ENCODE data around the gene CEP41.

DNA sequence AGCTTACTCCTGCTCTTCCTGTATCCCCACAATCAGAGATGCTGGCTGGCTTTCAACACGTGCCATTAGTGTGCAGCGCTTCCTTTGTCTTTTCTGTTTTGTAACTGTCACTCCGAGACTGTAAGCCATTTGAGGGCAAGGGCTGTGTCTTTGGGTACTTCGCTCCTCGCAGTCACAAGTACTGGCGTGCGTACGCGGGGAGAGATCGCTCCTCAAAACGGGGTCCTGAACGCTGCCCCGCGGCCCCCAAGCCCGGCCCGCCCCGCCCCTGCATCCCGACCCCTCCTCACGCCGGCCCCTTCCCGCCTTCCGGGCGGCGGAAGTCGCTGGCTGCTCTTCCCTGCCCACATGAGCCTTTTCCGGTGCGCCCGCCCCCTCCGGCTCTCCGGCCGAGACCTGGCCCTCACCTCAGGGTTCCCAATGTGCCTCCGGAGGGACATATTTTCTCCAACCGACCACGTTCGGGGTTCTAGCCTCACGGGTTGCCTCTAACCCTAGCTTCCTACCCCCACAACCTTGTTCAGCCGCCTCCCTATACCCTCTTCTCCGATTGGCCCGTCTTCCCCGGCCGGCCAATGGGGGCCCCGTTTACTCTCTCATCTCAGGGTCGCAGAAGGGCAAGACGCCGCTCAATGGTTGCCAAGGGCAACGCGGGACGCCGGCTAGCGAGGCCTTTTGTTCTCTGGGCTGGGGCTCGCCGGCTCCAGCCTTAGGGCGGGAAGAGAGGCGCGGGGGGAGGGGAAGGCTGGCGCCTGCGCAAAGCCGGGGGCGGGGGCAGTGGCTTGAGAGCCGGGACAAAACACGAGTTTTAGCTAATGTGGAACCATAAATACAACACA lies at the start of gene CEP41:
- TF ChIP-seq, protein P1, sequence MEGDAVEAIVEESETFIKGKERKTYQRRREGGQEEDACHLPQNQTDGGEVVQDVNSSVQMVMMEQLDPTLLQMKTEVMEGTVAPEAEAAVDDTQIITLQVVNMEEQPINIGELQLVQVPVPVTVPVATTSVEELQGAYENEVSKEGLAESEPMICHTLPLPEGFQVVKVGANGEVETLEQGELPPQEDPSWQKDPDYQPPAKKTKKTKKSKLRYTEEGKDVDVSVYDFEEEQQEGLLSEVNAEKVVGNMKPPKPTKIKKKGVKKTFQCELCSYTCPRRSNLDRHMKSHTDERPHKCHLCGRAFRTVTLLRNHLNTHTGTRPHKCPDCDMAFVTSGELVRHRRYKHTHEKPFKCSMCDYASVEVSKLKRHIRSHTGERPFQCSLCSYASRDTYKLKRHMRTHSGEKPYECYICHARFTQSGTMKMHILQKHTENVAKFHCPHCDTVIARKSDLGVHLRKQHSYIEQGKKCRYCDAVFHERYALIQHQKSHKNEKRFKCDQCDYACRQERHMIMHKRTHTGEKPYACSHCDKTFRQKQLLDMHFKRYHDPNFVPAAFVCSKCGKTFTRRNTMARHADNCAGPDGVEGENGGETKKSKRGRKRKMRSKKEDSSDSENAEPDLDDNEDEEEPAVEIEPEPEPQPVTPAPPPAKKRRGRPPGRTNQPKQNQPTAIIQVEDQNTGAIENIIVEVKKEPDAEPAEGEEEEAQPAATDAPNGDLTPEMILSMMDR (IDR thresholded peaks at IDR 0.05) = no peak
- TF ChIP-seq POLR2A (IDR thresholded peaks at IDR 0.05) = no peak
